NCI-H1417 treated with DMSO at 0.1 percent for 48 hours (cell line): ENCODE measurements around the gene LRRC2.

Experiments used
- DNase-seq: peaks from one replicate; lab custom pipeline; 2025; lab: John Stamatoyannopoulos, UW

The LRRC2 gene

DNA sequence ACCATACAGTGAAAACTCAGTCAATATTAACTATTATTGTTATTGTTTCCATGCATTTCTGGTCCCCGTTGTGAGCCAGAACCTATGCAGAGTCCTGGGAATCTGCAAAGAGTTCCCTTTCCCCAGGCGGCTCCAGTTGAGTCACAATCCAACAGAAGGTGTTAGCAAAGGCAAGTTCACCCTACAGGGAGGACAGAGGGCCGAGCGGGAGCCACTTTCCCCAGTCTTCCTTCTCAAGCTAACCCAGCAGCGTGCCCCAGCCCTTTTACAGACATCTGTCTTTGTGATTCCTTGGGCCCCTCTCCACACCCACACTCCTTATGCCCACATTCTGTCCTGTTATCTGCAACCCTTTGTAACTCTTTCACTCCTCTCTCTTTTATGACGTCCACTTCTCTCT lies 88.3 kb downstream of the LRRC2 start:
- DNase-seq, result no peak

DNA sequence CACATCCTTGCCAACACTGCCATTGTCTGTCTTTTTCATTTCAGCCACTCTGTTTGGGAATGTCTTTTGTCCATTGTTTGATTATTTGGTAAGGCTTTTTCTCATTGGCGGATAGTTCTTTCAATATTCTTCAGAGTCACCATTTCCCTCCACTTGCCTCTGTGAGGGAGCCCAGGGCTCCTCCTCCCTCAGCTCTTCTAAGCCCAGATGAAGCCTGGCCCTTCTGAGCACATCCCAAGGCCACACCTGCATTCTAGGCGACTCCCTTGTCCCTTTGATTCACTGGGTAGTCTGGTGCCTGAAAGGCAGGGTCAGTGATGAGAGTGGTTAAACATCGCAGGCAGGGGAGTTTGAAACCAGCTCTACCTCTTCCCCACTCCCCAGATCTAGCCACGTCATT lies 89.0 kb downstream of the LRRC2 start:
- DNase-seq, result no peak

GRCh38 chr3:46472736-46473135 lies 93.4 kb downstream of the LRRC2 start:
- no peak for DNase-seq

DNA sequence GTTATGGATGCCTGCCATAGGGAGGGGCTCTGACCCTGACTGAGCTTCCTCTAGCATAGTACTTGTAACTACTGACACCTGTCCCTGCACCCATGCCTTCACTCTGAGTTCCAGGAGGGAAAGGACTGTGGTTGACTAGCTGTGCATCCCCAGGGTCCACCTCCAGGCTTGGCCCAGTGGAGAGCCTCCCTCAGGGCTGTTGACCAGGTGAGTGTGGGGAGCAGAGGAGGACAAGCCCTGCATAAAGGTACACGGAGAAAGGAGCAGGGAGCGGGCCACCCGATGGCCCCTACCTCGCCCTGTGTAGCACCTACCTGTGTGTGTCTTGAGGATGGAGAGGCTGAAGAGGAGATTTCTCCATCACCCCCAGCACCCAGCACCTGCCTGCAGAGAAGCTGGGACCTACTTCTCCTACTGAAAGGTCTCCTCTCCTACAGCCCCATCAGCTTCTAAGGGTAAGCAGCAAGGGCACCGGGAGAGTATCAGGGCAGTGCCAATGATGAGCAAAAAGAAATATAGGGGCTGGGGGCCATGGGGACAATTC lies 94.7 kb downstream of the LRRC2 start:
- DNase-seq, result no peak

DNA sequence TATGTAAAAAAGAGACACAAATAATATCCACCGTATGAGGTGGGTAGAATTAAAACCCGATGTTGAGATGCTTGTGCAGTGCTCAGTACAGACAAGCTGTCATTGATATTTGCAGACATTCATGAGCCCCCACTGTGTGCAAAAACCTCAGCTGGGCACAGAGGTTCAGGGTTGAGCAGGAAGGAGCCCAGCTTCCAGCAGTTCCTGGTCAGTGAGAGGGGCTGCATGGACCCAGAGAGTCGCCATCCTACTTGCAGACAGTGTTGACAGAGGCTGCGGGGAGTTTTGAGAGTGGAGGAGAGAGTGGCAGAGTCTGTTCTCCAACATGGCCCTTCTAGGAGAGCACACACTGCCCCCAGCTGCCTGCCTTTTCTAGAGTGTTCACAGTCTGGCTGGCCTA lies 95.3 kb downstream of the LRRC2 start:
- DNase-seq, result no peak

- no peak for DNase-seq
Measured at GRCh38 chr3:46469680-46470357, 96.3 kb downstream of the LRRC2 start.

DNA sequence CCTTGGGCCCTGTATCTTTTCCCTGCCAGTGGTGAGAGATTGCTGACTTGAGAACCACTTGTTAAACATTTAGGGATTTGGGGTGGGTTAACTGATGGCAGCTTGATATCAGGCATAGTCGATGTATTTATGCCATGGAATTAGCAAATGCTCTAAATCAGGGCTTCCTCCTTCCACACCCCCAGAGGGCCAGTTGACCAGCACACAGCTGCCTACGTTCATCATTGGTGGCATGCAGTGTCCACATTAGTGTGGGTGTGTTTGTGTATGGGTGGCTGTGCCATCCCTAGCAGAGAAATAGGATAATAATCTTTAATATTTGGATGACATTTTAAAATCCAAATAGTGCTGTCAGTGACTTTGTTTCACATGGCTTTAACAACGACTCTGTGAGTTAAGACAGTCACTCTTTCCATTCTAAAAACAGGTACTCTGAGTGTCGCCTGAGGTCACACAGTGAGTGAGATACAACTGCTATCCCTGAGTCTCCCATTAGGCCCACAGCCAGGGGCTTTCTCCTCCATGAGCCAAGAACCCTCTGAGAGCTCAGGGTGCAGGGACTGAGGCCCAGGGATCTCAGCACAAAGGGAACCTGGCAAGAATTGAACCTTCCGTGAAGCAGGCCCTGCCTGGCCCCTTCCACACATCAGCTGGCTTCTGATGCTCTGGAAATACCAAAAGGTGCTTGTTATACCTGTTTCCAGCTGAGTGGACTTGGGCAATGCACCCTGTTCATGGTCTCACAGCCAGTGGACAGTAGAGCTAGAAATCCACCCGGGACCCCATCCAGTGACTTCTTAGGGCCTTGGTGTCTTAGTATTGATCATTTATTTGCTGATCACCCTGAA lies 97.1 kb downstream of the LRRC2 start:
- DNase-seq, result no peak

GRCh38 chr3:46467562-46467961 lies 98.5 kb downstream of the LRRC2 start:
- DNase-seq, result no peak

DNA sequence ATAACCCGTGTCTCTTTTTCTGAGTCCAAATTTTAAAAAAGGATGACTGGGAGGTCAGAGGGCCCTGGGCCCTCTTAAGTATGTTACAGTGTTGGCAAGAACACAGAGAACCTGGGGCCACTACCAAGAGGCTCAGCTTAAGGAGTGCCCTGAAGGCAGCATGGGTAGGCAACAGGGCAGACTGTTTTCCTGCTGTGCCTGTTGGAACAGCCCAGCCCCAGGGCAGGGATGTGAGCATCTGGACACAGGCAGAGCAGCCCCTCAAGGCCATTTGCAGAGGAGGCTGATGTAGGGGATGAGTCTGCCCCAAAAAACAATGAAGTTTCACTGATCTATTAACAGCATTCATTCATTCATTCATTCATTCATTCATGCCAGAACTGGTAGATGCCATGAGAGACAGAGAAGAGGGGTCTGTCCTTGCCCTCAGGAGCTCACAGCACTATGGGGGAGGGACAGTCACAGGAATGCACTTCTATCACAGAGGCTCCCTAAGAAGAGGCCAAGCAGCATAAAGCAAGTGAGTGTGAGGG lies 99.2 kb downstream of the LRRC2 start:
- no peak for DNase-seq

GRCh38 chr3:46466273-46466672 lies 99.8 kb downstream of the LRRC2 start:
- no peak for DNase-seq
